ENCODE data around the gene CRIP1.

Gene CRIP1

GRCh38 chr14:105519946-105520698, 33.4 kb downstream of the CRIP1 start:
- FAIRE-seq, result no peak

GRCh38 chr14:105525326-105525725, 38.6 kb downstream of the CRIP1 start:
- no peak for FAIRE-seq

DNA sequence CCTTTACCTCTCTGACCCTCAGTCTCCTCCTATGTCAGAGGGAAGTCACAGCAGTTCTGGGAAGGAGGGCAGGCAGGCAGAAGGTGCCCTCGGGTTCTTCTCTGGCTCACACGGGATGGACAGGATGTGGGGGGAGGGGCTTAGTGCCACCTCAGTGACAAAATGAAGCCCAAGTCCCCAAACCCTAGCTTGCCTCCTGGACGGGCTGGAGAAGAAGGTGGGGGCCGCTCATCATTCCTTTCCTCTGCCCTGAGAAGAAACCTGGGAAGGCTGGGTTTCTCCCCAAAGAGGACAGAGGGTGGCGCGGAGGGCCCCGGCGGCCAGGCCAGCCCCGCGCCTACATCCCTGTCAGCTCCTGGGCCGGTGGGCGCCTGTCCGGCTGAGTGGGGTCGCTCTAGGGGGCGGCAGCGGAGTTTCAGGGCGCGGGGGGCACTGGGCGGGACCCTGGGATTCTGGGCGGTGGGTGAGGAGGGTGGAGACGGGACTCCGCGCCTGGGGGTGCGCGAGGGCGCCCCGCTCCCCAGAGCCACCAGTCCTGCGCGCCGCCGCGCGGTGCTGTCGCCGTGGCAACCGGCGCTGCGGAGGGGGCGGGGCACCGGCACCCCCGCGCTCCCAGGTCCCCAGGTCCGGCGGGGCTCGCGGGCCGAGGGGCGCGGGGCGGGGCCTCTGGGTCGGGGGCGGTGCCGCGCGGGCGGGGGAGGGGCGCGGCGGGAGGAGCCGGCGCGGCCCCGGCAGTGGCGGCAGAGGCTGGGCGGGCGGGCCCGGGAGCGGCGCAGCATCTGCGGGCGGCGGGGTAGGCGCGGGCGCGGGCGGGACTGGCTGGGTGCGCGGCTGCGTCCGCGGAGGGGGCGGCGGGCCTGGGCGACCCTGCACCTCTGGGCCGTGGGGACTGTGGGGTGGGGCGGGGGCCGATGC, 39.4 kb downstream of the CRIP1 start, which contains the start of gene TMEM121:
TMEM121 (plus strand) TSS at position 723 of the 915 bp plus-strand sequence. CDS start 2,252 bp downstream, outside the sequence.
- FAIRE-seq, result no peak

DNA sequence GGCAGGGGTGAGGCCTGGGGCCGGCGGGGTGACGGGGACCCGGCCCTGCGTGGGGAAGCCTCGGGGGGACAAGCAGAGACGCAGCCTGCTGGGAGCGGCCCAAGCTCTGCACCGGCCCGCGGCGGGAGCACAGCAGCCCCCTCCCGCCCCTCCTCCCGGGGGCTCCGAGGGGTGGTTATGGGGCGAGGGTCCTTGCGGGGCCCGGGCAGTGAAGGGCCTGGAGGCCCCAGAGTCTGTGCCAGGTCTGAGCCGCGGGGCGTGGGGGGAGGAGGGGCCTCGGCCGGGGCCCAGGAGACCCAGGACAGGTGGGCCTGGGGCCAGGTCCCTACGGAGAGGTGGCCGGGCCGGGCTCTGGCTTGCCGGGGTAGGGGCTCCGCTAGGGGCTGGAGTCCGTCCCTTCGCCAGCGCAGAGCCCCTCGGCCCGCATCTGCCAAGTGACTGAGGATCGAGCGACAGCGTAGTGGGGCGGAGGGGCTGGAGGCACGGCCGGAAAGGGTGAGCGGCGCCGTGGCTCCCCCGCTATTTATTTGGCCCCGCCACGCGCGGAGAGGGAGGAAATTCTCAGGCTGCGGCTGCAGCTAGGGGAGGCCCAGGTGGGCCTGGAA, 40.2 kb downstream of the CRIP1 start:
- no peak for FAIRE-seq

DNA sequence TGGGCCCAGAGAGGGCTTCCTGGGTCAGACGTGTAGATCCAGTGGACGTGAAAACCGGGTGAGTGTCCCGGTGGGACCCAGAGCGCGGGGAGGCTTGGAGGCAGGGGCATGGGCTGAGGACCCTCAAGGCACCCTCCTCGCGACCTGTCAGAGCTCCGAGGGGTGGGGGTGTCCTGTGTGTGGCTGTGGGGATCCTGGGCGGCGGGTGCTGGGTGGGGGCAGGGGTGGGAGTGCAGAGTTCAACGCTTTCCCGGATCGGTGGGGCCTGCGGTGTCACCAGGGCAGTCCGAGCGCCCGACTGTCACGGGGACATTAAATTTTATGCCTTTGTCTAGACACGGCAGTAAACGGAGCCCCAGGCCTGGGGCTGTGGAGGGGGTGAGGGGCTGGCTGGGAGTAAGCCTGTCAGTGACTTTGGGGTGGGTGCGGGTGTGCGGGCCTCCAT, 40.7 kb downstream of the CRIP1 start:
- FAIRE-seq, result no peak

DNA sequence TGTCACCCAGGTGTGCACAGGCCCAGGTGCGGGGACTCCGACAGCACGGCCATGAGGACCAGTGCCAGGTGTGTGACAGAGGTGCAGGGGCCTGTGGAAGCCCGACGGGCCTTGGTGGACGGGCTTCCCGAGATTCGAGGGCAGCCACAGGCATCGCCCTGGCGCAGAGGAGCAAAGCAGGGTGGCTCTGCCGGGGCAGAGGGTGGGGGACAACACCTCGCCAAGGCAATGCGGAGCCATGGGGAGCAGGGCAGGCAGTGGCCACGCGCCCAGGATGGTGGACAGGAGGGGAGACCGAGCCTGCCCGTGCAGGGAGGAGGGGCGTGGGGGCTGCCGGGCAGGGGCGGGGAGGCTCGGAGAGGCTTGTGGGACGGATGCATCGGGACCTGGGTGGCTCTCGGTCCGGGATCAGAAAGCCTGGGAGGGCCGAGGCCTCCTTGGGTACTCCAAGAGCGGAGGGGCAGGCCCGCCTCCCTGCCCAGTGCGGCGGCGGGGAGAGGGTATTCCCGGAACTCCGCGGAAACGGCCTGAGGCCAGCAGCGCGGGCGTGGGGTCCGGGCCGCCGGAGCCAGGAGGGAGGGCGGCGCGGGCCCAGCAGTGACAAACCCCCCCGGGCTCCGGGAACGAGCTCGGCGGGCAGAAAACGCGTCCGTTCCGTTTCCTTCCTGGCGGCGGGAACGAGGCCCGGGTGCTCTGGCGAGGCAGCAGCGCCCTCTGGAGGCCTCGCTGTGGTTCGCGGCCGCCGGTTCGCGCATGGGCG, 41.3 kb downstream of the CRIP1 start:
- no peak for FAIRE-seq

DNA sequence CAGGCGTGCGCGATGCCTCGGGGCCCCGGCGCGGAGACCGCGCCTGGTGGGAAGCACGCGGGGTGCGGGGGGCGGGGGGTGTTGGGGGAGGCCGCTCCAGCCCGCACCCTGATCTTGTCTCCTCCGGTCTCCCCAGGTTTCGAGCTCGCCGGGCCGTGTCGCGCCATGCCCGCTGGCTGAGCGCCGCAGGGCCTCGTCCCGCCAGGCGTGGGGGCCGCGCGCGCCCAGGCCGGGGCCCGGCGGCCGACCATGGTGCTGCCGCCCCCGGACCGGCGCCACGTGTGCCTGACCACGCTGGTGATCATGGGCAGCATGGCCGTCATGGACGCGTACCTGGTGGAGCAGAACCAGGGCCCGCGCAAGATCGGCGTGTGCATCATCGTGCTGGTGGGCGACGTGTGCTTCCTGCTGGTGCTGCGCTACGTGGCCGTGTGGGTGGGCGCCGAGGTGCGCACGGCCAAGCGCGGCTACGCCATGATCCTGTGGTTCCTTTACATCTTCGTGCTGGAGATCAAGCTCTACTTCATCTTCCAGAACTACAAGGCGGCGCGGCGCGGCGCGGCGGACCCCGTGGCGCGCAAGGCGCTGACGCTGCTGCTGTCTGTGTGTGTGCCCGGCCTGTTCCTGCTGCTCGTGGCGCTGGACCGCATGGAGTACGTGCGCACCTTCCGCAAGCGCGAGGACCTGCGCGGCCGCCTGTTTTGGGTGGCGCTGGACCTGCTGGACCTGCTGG, 42.1 kb downstream of the CRIP1 start:
- FAIRE-seq, result no peak

- no peak for FAIRE-seq
These were observed 42.6 kb downstream of the CRIP1 start for GRCh38 chr14:105529319-105529568.

DNA sequence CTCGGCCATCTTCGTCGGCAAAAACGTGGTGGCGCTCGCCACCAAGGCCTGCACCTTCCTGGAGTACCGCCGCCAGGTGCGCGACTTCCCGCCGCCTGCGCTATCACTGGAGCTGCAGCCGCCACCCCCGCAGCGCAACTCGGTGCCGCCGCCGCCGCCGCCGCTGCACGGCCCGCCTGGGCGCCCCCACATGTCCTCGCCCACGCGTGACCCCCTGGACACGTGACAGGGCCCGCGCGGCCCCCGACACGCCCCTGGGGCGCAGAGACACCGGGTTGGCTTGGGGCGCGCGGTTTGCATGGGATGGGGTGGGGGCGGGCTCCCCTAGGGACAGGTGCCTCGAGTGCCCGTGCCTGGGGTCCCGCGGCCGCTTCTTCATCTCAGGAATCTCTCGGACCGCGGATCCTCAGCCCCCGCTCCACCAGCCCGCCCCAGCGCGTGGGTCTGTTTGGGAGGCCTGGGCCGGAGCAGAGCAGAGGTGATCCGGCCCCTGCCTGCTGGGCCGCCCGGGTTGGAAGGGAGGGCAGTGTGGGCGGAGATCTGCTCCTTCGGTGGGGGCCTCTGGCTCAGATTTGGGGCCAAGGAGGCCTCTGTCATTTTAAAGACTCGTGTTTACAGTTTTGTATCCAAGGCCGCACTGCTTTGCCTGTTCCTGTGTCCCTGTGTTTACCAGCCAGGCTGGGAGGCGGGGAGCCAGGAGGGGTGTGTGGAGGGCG, 43.0 kb downstream of the CRIP1 start:
- no peak for FAIRE-seq

DNA sequence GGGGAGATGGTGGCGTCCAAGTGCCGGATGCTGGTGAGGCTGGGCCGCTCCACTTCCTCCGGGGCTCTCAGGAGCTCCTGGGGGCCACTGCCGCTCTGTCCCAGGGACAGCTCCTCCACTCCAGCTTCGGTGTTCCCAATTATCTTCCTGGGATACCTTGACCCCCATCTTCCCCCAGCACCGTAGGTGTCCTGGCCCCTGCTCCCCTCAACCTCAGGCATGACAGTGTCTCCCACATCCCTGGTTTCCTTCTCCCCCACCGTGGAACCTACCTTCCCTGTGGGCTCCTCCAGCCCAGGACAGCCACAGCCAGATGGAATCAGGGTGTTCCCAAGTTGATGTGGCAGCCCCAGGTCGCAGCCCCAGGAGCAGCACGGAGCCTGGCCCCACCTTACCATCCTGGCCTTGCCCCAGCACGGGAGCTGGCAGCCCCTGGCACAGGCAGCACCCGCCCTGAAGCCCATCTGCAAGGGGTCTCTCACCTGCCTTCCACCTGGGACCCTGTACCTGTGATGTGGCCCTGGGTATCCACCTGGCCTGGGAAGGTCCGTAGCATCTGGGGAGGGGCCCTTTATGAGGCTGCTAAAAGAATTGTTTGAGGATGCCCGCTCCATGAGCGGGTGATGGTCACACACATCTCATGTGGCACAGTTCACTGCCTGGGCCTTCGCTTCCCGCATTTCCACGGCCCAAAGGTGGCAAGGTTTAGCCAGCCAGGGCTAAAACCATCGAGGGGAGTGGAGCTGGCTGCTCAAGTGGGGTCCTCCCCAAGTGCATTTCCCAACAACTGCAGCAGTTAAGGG, 43.8 kb downstream of the CRIP1 start:
- FAIRE-seq, result no peak

DNA sequence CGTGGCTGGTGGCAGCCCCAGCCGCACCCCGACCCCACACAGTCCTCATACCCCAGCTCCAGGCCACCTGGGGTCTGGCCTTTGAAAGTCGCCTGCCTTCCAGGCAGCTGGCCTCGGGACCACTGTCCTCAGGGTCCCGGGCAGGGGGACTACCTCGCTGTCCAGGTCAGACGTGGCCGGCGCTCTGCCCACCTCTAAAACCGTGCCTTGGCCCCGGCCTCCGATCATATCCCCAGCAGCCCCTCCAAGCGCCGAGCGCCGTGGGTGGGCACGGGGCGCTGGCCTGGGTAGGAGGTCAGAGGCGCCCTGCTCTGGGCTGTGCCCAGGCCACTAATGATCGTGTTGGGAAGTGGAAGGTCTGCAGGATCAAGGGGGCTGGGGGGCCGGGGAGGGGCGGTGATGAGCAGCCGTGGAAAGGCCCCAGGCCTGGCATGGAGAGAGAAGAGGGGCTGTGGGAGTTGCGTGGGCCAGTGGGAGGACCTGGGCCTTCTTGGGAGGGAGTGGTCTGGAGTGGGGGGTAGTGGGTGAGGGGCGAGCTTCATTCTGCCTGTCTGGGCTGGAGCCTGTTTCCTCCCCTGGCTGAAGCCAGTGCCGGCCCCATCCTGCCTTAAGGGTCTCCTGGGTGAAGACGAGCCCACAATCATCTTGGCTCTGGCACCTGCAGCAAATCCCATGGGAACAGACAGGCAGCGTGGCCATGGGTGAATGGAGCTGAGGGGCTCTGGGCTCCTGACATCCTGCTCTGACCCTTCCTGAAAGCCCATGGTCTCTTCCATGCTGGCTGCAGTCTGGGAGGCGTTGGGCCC, 44.6 kb downstream of the CRIP1 start:
- no peak for FAIRE-seq

DNA sequence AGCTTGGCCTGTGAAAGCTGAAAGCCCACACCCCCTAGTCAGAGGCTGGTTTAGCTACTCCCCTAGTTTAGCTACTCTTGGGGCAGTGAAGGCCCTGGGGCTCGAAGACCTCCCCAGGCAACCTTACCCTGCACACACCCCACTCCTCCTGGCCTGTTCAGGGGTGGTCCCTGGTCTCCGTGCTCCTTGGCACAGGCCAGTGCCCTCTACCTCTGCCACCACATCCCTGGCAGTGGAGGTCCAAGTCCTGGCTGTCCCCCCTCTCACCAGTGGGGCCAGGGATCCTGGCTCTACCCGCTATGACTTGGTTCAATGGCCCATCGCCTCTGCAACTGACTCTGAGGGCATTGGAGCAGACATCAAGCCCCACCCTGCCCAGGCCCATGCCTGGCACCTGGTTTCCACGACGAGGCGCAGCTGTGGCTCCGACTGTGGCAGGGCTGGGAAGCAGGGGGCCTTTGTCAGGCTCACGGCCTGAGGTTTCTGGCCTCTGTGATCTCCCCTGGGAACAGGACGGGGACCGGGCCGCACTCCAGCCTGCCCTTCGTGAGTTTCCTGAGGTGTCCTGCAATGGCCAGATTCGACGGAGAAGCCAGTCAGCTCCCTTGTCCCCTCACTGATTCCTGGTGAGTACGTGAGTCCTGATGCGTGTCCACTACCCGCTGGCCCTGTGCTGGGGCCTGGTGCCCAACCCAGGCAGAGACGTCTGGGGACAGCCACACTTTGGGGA, 45.4 kb downstream of the CRIP1 start:
- FAIRE-seq, result no peak

DNA sequence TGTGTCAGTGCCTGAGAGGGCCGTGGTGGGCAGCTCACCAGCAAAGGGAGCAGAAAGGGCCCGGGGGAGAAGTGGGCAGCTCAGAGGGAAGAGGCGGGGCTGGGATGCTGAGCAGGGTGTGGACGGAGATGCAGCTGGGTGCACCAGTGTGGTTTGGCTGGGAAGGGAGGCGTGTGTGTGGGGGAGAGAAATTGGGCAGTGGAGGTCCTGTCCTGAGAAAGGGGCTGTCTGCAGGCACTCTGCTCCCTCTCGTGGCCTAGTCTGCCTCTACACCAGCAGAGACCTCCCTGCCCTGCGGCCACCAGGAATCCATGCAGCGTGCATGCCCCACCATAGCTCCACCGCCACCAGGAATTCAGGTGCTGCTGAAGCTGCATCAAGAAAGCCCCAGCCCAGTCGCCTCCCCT, 46.1 kb downstream of the CRIP1 start:
- FAIRE-seq, result no peak

GRCh38 chr14:105533391-105533790, 46.7 kb downstream of the CRIP1 start:
- FAIRE-seq, result no peak

DNA sequence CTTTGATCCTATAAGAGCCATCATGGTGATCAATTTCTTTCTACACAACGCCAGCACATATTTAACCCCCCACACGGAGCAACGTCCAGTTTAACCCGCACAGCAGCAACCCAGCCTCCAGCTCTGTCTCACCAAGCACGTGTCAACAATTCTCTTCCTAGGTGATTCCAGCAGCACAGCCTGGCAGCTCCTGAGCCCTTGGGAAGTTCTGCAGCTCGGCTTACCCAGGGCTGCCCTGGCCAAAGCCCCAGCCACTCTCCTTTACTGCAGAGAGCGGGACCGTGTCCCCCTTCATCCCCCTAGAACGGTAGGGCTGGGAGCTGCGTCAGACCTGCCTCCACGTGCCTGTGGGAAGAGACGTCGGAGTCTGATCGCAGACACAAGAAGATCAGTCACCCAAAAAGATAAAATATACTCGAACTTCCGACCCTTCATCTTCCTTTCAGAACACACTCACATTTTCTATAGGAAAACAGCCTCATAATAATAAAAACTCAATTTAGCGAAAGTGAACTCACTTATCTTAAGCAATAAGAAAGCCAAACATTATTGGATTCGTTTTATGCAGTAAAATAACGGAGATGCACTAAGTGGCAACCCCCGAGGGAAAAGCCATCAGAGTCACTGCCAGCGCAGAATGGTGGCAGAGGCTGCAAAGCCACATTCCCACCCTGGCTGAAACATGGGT, 47.3 kb downstream of the CRIP1 start:
- no peak for FAIRE-seq

DNA sequence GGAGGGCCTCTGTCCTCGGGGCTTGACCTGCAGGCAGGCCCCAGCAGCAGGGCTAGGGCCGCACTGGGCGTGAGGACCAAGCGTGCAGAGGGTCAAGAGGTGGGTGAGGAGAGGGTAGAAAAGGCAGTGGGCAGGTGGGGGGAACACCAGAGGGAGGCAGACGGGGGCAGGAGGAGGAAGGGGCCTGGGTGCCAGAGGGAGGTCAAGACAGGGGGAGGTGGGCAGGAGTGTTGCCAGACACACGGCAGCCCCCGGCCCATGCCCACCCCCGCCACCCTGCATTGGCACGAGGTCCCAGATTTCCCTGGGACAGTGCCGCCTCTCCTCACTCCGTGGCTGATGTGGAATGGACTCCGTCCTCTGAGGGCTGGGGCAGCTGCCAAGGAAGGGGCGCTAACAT, 47.9 kb downstream of the CRIP1 start:
- no peak for FAIRE-seq

DNA sequence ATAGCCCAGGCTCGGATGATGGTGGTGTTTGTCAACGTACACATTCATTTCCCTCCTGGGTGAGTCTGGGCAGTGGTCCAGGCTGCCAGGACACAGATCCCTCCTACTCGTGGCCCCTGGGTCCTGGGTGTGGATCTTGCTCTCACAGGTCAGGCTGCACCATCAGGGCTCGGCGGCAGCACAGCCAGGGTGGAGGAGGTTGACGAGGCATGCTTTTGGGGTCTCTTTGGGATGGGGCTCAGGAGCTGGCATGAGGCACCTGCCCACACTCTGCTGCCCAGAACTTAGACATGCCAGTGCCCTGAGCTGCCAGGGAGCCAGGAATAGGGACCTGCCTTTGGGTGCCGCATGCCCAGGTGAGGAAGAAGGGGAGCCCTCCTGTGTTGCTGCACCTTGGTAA, 49.4 kb downstream of the CRIP1 start:
- no peak for FAIRE-seq

All from G401.6 (cell line).